Kidney glomerular epithelial cell (primary cell): Measurements from ENCODE around the gene KLF5.
A peak's percentile ranks its signal among the peaks of the same experiment; 100 is the strongest.

Experiments
- DNase-seq: peaks from one replicate; lab custom pipeline; 2025; lab: John Stamatoyannopoulos, UW

KLF5 gene

DNA sequence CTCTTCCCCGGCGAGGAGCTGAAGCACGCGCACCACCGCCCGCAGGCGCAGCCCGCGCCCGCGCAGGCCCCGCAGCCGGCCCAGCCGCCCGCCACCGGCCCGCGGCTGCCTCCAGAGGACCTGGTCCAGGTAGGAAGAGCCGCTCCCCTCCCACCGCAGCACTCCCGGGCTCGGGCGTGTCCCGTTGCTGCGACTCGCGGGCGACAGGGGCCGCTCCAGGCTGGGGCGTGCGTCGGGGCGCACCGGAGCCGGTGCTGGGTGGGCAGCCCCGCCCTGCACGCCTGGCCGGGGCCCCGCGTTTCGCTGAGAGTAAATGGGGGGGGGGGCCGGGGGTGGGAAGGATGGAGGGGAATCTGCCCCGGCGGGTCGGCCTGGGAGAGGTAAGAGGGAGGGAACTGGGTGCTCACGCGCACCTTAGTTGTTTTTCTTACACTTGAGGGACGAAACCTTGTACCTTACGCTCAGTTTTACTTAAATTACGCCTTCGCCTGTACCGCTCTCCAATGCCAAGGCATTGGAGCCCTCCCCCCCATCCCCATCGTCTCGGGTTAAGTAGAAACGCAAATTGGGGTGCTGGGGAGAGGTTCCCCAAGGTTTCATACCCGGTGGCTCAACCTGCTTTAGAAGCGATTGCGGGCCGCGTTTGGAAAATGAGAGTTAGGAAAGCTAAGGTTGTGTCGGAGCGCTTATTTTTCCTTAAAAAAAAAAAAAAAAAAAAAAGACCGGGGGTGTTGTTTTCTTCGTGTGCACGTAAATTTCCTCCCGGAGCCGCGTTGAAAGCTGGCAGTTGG, 850 bp downstream of the KLF5 start:
- DNase-seq = no peak

DNA sequence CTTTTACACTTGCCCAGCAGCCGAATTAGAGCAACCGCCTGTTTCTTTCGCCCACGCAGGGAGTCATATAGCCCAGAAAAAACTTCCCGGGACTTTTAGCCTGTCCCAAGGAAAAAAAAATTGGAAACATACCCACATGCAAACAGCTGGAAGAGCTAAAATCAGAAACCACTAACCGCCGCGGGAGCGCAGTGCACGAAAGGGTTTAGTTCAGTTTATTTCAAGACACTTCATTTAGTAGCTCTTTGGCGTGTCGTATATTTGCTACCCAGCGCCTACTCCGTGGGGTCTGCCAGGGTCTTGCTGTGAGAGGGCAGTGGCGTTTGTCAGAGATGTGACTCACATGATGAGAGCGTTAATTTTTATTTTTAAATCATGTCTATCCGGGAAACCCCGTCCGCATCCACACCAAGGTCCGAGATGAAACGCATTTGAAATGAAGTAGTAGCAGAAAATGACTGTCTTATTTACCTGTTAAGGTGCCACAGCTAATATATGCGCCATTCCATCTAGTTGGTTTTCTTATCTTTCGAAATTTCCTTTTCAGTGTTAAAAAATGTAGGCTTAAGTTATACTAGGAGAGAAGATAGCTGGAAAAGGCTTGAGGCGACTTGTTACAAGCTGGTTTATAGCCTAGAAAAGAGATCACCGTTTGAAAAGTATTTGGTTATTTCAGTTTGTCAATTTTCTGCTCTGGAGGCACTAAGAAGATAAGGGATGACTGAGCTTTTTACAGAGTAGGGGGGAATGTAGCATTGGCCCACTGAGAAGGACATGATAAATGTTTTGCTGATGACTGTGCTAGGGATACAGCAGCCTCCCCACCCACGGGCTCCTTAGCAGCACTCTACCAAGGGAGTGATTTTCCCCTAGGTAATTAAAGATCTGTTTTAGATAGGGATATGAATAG, 1.7 kb downstream of the KLF5 start:
- DNase-seq = peak; percentile 56

DNA sequence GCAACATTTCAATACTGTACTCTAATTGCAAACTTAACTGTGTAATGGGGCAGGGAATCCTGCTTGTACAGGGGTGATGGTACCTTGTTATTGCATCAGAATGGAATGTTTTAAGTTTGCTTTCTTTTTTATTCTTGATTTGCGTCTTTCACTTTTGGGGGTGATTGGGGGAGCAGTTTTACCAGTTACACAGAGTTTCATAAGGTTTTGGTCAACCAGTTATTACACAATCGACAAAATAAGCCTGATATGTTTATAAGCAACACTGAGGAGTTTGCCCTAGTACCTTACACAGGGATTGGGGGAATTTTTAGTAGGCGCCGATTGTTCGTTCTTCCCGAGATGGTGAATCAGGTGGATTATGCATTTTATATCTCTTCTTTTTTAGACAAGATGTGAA, 2.7 kb downstream of the KLF5 start:
- DNase-seq = no peak

DNA sequence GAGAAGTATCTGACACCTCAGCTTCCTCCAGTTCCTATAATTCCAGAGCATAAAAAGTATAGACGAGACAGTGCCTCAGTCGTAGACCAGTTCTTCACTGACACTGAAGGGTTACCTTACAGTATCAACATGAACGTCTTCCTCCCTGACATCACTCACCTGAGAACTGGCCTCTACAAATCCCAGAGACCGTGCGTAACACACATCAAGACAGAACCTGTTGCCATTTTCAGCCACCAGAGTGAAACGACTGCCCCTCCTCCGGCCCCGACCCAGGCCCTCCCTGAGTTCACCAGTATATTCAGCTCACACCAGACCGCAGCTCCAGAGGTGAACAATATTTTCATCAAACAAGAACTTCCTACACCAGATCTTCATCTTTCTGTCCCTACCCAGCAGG, 3.1 kb downstream of the KLF5 start:
- DNase-seq = no peak

DNA sequence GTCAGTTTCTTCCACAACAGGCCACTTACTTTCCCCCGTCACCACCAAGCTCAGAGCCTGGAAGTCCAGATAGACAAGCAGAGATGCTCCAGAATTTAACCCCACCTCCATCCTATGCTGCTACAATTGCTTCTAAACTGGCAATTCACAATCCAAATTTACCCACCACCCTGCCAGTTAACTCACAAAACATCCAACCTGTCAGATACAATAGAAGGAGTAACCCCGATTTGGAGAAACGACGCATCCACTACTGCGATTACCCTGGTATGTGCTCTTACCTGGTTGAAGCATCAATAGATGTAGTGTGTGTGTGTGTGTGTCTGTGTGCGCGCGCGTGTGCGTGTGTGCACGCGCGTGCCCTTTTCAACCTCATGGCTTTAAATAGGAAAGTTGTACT, 3.7 kb downstream of the KLF5 start:
- DNase-seq = no peak

DNA sequence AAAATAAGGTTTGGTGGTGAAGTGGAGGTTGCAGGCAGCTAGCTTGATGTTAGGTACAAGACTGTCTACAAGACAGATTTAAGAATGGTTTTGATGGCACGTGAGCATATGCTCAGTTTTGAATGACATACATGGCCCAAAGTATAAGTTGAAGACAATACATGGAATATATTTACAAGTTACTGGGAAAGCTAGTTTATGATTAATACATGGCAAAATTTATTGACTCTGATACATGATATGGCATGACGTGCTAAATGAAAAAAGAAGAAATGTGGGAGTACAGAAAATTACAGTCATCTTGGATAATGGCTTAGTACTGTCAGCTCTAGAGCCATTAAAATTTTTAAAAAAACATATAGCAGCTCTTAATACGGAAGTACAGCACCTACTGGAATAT, 4.4 kb downstream of the KLF5 start:
- no peak for DNase-seq

DNA sequence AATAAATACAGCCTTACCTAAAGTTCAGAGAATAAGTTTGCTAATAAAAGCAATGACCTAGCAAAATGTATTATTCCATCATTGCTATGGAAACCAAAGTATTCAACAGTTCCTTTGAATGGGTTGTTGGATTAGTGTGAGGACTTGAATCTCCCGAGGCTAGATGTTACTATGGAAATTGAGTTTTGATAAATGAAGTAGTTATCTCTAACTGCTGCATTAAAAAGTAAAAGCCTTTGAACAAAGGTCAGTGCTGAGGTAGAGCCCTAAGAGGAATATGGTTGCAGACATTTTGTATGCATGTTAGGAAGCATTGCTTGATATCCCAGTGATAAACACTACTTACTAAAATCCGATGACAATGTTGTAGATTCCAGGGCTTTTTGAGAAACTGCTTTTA, 6.2 kb downstream of the KLF5 start:
- no peak for DNase-seq

DNA sequence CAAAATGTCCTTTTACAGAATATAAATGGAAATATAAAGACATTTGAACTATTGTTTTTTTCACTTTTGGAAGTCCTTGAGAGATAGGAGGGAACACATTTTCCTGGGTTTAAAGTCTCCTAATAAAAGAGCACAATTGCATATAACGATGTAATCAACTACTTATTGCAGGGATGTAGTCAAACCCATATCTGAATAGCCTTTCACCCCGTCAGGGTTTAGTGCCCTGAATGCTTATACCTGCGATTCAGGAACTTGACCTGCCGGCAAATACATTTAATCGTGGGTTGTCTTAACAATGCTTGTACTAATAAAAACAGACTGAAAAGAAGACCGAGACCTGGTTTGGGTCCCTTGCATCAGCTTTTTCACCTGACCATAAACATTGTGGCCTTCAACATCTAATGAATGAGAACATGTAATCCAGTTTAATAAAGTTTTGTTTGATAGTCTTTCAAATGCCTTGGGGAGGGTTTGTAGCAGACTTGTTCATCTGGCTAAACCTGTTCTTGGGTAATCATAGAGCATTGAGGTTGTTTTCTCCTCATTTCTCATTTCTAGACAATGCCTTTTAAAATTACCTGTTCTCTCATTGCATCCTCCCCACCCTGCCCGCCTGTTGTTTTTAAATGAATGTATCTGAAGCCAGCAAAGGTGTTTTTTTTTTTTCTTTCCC, 7.0 kb downstream of the KLF5 start:
- DNase-seq = no peak

DNA sequence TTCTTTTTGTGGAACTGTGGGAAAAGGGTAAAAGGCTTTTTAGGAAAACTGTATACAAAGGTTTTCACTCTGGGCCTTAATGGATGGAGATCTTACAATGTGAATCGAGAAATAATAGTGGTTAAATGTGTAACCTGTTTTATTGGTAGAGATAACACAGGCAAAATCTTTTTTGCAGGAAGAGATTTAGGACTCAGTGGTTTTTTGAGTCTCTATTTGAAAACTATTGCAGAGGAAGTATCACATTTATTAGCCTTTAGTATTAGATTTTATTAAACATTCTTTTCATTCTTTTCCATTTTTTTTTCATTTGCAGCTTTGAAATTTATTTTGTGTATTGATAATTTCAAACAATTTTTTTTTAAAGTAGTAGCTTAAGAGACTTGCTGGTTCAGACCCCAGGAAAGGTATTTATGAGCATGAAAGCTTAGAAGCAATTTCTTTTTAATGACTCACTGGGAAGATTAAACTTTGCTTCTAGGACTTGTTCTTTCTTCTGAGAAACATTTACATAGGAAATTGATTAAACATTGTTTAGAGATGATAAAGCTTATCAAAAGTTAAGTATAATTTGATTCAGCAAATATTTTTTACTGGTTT, 10.5 kb downstream of the KLF5 start:
- no peak for DNase-seq

DNA sequence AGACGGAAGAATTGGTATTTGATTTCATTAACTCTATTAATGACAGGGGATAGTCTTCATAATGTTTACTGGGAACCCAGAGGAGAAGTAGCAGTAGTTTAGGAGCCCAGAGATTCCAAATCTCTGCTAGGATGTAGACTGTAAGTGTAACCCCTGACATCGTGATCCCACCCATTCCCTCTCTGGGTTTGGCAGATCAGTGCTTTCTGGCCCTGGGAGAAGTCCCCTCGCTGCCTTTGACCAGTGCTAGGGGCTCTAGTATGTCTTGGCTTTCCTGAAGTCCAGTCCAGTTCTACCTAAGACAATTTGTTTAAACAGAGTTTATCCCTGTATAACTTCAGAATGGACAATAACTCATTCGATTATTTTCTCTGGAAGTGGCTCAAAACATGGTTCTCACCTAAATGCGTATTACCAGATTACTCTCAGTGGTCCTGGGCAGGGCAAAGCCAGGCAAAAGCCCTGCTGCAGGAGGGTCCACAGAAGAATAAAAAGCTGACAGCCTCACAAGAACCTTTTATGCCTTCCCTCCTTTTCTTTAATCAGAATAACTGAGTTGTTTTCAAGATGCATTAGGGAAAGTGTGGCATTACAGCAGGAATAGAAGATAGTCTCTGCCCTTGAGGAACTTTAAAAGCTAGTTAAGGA, 11.8 kb downstream of the KLF5 start:
- DNase-seq = no peak

DNA sequence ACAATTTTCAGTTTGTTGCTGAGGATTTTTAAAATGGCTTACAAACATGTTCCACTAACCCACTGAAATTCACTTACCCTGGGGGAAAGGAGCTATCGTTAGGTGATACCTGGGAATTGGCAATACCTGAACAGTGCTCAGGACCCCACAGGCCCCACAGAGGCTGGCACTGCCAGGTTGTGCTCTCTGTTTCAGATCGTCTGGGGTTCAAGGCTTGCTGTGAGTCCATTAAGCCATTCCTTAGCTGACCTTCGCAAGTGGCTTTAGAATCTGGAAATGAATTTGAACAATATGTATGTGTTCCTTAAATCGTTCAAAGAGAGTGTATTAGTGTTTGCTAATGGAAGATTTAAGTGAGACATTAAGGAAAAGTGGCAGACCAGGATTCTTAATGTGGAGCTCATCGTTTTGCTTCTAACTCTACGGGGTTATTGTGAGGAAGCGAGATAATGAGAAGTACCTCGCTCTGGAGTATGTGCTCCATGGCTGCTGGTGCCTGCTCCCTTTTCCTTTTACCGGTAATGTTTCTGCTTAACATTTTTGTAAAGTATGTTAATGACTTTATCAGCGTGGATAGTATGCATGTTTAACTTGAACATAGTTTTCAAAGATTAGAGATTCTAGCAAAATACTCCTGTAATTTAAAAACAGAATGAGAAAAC, 13.6 kb downstream of the KLF5 start:
- DNase-seq = no peak

DNA sequence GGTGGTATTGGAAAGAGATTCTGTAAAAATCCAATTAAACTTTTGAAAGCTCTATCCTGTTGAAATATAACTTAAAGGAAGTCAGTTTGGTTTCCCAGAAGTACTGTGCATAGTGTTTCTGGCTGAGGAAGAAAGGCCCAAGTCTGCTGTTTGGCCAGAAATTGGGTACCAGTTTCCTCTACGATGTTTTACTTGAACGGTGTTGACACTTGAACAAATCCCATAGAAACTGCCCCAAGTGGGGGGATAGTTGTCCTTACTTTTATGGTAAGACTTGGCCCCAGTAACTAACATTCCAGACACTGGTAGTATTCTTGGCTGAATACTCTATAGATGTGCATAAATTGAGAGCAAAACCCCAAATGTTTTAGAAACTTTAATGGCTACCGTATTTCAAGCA, 14.2 kb downstream of the KLF5 start:
- no peak for DNase-seq

DNA sequence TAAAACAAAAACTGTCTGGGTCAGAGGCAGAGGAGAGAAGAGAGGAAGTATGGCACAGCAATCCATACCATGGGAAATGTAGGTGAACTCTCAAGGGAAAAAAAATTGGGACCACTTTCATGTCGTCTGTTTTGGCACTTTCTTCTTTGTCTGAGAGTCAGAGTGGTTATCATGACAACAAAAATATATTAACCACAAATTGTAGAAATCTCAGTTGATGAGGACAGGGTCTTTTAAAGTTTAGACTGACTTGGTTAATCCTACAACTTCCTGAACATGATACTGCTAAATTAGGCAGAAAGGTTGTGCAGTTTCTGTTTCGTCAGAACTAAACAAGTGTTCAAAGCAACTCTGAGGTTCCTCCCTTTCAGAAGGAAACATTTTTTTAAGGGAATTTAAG, 15.2 kb downstream of the KLF5 start:
- no peak for DNase-seq

DNA sequence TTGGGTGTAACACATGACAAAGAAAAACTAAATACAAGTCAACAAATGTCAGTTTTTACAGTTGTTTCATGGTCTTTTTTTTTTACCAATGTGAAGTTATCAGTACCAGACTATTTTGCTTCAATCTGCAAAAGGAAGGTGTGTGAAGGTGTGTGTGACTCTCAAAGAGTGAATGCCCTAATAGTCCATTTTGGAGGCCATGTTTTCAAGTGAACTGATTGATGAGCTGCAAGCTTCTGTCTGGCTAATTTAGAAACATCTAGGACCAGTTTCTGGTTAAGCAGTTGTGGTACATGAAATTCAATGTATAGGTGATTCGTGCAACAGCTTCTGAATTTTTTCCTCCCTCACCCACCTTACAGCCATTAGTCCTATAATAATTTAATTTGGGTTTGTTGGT, 16.1 kb downstream of the KLF5 start:
- DNase-seq = no peak

DNA sequence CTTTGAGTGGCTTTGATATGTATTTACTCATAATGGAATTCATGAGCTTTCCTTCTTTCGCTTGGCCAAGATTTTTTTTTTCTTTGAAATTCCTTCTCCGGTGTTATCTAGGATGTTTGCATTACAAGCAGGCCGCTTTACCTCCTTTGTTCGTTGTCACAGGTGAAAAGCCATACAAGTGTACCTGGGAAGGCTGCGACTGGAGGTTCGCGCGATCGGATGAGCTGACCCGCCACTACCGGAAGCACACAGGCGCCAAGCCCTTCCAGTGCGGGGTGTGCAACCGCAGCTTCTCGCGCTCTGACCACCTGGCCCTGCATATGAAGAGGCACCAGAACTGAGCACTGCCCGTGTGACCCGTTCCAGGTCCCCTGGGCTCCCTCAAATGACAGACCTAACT, 16.7 kb downstream of the KLF5 start:
- no peak for DNase-seq

DNA sequence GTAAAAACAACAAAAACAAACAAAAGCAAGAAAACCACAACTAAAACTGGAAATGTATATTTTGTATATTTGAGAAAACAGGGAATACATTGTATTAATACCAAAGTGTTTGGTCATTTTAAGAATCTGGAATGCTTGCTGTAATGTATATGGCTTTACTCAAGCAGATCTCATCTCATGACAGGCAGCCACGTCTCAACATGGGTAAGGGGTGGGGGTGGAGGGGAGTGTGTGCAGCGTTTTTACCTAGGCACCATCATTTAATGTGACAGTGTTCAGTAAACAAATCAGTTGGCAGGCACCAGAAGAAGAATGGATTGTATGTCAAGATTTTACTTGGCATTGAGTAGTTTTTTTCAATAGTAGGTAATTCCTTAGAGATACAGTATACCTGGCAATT, 17.1 kb downstream of the KLF5 start:
- DNase-seq = no peak

DNA sequence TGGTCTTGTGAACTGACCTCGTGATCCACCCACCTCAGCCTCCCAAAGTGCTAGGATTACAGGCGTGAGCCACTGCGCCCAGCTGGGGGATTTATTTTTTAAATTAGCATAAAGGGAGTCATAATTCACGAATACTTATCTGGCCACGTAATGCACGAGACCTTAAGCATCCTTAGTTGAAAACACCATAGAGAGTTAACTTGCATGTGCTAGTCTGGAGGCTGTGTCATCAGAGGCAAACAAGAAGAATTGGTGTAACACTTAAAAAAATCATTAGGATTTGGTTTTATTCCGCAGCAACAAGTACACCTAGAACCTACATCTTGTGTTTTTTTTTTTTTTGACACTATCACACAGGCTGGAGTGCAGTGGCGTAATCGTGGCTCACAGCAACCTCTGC, 19.1 kb downstream of the KLF5 start:
- DNase-seq = no peak

DNA sequence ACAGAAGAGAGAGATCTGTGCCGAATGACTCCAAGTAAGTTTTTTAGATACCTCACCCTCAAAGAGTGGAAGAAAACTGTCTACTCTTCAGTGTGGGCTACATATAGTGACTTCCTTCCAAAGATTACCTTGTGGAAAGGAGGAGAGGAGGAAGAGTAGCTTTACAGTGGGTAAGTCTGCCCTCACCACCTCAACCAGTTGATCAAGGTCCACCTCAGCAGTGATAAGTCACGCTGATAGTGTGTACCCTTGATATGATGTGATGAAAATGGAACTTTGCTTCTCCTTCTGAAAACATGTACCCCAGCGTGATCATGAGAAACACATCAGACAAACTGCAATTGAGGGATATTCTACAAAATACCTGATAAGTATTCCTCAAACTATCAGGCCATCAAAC, 20.6 kb downstream of the KLF5 start:
- DNase-seq = no peak

DNA sequence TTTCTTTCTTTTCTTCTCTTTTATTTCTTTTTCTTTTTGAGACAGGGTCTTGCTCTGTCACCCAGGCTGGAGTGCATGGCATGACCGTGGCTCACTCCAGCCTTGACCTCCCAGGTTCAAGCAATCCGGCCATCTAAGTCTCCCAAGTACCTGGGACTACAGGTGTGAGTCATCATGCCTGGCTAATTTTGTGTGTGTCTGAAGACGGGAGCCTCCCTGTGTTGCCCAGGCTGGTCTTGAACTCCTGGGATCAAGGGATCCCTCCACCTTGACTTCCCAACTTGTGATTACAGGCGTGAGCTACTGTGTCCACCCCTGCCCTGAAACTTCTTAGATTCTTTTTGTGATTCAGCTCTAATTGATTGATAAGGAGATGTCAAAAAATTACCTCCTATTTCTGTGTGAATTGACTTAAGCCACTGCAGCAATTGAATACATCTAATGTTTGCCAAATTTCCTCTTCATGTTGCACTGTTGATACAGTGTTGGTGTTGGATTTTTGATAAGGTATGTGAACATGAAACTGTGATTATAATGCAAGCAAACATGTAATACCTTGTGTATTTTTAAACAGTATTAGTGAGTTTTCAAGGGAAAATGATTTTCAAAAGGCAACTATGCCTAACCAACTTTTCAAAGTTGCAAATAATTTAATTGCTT, 22.6 kb downstream of the KLF5 start:
- DNase-seq = no peak

DNA sequence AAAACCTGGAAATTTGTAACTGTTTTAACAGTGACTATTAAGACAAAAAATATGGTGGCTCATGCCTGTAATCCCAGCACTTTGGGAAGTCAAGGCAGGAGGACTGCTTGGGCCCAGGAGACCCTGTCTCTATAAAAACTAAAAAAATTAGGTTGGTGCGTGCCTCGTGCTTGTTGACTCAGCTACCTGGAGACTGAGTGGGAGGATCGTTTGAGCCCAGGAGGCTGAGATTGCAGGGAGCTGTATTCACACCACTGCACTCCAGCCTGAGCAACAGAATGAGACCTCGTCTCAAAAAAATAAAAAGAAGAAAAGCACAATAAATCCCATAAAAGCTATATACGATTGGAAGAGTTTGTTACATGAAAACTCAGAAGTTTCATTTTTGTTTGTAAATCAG, 23.7 kb downstream of the KLF5 start:
- peak; percentile 39 for DNase-seq

DNA sequence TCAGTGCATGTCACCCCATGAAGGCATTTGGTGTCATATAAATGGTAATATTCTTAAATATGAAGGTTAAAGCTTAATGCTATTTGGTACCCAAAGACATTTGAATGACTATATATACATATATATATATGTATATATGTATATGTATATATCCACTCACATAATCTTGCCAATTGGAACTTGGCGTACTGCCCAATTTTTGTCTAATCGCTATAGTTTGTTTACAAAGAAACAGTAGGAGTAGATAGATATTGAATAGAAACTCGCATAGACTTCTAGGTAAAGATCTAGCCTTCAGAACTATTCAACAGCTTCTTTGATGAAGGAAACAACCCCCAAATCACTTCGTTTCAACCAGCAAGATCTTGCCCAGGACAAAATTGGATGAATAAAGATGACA, 24.1 kb downstream of the KLF5 start:
- DNase-seq = no peak
